GM12872 (cell line): ENCODE measurements around the gene OR5T2.

Experiments used
- TF ChIP-seq, protein P1 (sequence below): IDR thresholded peaks from 3 replicates; pipeline ENCODE4 v1.5.1; 2011; ENCODE audit warnings: low read depth, mild to moderate bottlenecking, low read length, moderate library complexity; ENCODE audit not compliant: insufficient read depth

OR5T2 gene

GRCh38 chr11:56196705-56197104 is 37.4 kb downstream of the OR5T2 start:
- TF ChIP-seq, protein P1, sequence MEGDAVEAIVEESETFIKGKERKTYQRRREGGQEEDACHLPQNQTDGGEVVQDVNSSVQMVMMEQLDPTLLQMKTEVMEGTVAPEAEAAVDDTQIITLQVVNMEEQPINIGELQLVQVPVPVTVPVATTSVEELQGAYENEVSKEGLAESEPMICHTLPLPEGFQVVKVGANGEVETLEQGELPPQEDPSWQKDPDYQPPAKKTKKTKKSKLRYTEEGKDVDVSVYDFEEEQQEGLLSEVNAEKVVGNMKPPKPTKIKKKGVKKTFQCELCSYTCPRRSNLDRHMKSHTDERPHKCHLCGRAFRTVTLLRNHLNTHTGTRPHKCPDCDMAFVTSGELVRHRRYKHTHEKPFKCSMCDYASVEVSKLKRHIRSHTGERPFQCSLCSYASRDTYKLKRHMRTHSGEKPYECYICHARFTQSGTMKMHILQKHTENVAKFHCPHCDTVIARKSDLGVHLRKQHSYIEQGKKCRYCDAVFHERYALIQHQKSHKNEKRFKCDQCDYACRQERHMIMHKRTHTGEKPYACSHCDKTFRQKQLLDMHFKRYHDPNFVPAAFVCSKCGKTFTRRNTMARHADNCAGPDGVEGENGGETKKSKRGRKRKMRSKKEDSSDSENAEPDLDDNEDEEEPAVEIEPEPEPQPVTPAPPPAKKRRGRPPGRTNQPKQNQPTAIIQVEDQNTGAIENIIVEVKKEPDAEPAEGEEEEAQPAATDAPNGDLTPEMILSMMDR = no peak

DNA sequence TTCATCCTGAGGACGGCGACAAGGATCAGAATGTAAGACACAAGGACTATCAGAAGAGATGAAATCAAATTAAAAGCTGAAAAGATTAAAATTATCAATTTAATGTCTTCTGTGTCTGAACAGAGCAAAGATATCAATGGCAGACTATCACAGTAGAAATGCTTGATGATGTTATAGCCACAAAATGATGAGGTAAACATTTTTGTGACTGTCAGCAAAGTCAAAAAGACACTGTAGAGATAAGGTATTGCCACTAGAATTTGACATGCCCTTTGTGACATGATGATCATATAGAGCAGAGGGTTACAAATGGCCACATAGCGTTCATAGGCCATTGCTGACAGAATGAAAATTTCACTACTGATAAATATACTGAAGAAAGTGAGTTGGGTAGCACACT is 45.5 kb downstream of the OR5T2 start:
- TF ChIP-seq, protein P1 = no peak

DNA sequence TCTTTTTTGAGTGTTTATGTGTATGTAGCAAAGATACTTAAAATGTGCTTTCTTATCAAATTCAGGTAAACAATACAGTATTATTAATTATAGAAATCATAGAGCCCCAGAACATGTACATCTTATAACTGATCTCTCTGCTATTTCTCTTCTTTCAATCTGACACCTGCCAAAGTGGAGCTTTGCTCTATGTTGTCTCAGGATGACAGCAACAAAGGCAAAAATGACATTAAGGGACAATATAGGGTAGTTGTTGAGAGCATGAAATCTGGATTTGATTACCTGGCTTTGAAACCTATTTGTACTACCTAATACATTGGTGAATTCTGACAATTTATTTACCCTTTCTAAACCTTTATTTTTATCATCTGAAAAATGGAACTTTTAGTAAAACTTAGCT is 50.6 kb downstream of the OR5T2 start:
- TF ChIP-seq, protein P1 = no peak
